HCT116 (cell line): Measurements from ENCODE around the gene RBP5. TPM values are rescaled to one million over a fixed set of nuclear protein-coding genes. Genes with fewer than 3 reads are reported as not detected.

Source experiments
- ATAC-seq: fragments of 200-7000 bp; cut with Tn5 transposase; 2 replicates; pipeline ENCODE4 v1.9.1; 2020; ENCODE audit warnings: mild to moderate bottlenecking, moderate library complexity
- BruUV-seq: library from RNA; stranded (reverse); fragments of 400-500 nt; replicated peaks from 2 replicates; lab custom pipeline; 2021; lab: Mats Ljungman, UMichigan
- CTCF ChIA-PET: fragments of 300-600 bp; sonication (Branson Sonifier 250); formaldehyde crosslinking; loops from one replicate; lab custom pipeline; 2021; ENCODE audit warnings: antibody characterized with exemption; lab: Charles Lee
- POLR2A ChIA-PET: fragments of 300-600, 350-600 bp; sonication (Branson Sonifier 250); formaldehyde crosslinking; loops from one replicate; lab custom pipeline; 2021; ENCODE audit warnings: antibody characterized with exemption; lab: Charles Lee
- RAD21 ChIA-PET, 2 experiments: fragments of 300-600 bp; sonication (Branson Sonifier 250); formaldehyde crosslinking; loops; one replicate each; lab custom pipeline; 2023; ENCODE audit warnings: low total read pairs in 2 of 2; ENCODE audit not compliant: uncharacterized antibody in 2 of 2, unreplicated experiment in 2 of 2, low non-redundant PET in 1 of 2; lab: Charles Lee
- DNase-seq: peaks from one replicate; pipeline ENCODE4 v3.0.0-alpha.2; 2010; ENCODE audit warnings: low read depth, low spot score
- H2AFZ ChIP-seq: fragments of 200-600 bp; shearing (Covaris generic), sonication (generic); 2 replicates; pipeline ENCODE4 v1.6.1; 2017; ENCODE audit warnings: low read depth, mixed run types, mixed read lengths, antibody characterized with exemption, low read length; ENCODE audit not compliant: poor library complexity, severe bottlenecking
- H3K27ac ChIP-seq: 2 replicates; pipeline ENCODE4 v1.5.1; 2012; ENCODE audit warnings: low read depth, low read length
- H3K27me3 ChIP-seq: fragments of 200-600 bp; sonication (generic); 2 replicates; pipeline ENCODE4 v1.6.1; 2016; ENCODE audit warnings: mixed run types, low read length, mixed read lengths; ENCODE audit not compliant: insufficient read depth
- H3K36me3 ChIP-seq, 2 experiments: fragments of 200-500 bp in 1 of 2; fragments of 200-600 bp in 1 of 2; sonication (Bioruptor generic) in 1 of 2; sonication (generic) in 1 of 2; 2 replicates each; pipeline versions ENCODE4 v1.5.1 to v1.6.1; 2014 to 2016; ENCODE audit warnings: low read length in 2 of 2, inconsistent platforms in 1 of 2, mixed read lengths in 1 of 2, mixed run types in 1 of 2; ENCODE audit not compliant: insufficient read depth in 2 of 2, control insufficient read depth in 1 of 2
- H3K4me1 ChIP-seq, 2 experiments: fragments of 200-600 bp in 1 of 2; sonication (generic) in 1 of 2; 2 replicates each; pipeline versions ENCODE4 v1.5.1 to v1.6.1; 2012 to 2017; ENCODE audit warnings: low read length in 2 of 2, inconsistent platforms in 1 of 2, mild to moderate bottlenecking in 1 of 2, mixed read lengths in 1 of 2, mixed run types in 1 of 2, moderate library complexity in 1 of 2; ENCODE audit not compliant: insufficient read depth in 2 of 2, control insufficient read depth in 1 of 2
- H3K4me2 ChIP-seq: fragments of 200-600 bp; sonication (generic); 2 replicates; pipeline ENCODE4 v1.6.1; 2017; ENCODE audit warnings: mixed run types, low read length, mixed read lengths
- H3K4me3 ChIP-seq, 2 experiments: fragments of 200-600 bp in 1 of 2; sonication (generic) in 1 of 2; replicated peaks in 1 of 2; 2 replicates each; pipeline ENCODE4 v1.5.1; 2011 to 2016; ENCODE audit warnings: low read length in 2 of 2, control low read depth in 1 of 2, low read depth in 1 of 2, mild to moderate bottlenecking in 1 of 2, mixed read lengths in 1 of 2, mixed run types in 1 of 2
- H3K79me2 ChIP-seq: fragments of 200-600 bp; sonication (generic); 2 replicates; pipeline ENCODE4 v1.6.1; 2017; ENCODE audit warnings: mild to moderate bottlenecking, mixed run types, low read length, moderate library complexity, mixed read lengths; ENCODE audit not compliant: insufficient read depth
- H3K9ac ChIP-seq: fragments of 200-600 bp; sonication (generic); 2 replicates; pipeline ENCODE4 v1.6.1; 2016; ENCODE audit warnings: low read length, mixed read lengths
- H3K9me2 ChIP-seq: fragments of 200-600 bp; sonication (generic), shearing (Covaris generic); 2 replicates; pipeline ENCODE4 v1.6.1; 2017; ENCODE audit warnings: mixed run types, mild to moderate bottlenecking, moderate library complexity; ENCODE audit not compliant: insufficient read depth
- H3K9me3 ChIP-seq, 2 experiments: fragments of 200-500 bp in 1 of 2; fragments of 200-600 bp in 1 of 2; sonication (Bioruptor generic) in 1 of 2; sonication (generic) in 1 of 2; 2 replicates each; pipeline ENCODE4 v1.6.1; 2014 to 2017; ENCODE audit warnings: low read length in 2 of 2, mixed read lengths in 2 of 2, inconsistent platforms in 1 of 2, low read depth in 1 of 2, mild to moderate bottlenecking in 1 of 2, mixed run types in 1 of 2, moderate library complexity in 1 of 2; ENCODE audit not compliant: control insufficient read depth in 1 of 2, insufficient read depth in 1 of 2
- H4K20me1 ChIP-seq: fragments of 200-600 bp; sonication (generic), shearing (Covaris generic); 2 replicates; pipeline ENCODE4 v1.6.1; 2017; ENCODE audit warnings: mixed run types, mild to moderate bottlenecking, moderate library complexity; ENCODE audit not compliant: insufficient read depth
- CBX3 ChIP-seq: IDR thresholded peaks from 2 replicates; pipeline ENCODE4 v1.6.1; 2012; ENCODE audit warnings: low read depth
- ELF1 ChIP-seq: IDR thresholded peaks from 2 replicates; pipeline ENCODE4 v1.6.1; 2012; ENCODE audit warnings: low read depth, borderline replicate concordance
- EZH2phosphoT487 ChIP-seq: fragments of 200-600 bp; IDR thresholded peaks from 2 replicates; pipeline ENCODE4 v1.6.1; 2018; ENCODE audit warnings: antibody characterized with exemption, borderline replicate concordance
- FOSL1 ChIP-seq: IDR thresholded peaks from 2 replicates; pipeline ENCODE4 v1.6.1; 2012; ENCODE audit warnings: low read depth
- POLR2A ChIP-seq: IDR thresholded peaks from 2 replicates; pipeline ENCODE4 v1.7.0; 2011; ENCODE audit warnings: borderline replicate concordance; ENCODE audit not compliant: insufficient read depth, insufficient read length; ENCODE audit errors: extremely low read depth
- POLR2AphosphoS5 ChIP-seq: IDR thresholded peaks from 2 replicates; pipeline ENCODE4 v1.6.1; 2011; ENCODE audit warnings: mild to moderate bottlenecking, low read depth, low read length, moderate library complexity
- RAD21 ChIP-seq: IDR thresholded peaks from 2 replicates; pipeline ENCODE4 v1.6.1; 2012; ENCODE audit warnings: low read depth, mild to moderate bottlenecking
- SP1 ChIP-seq: IDR thresholded peaks from 2 replicates; pipeline ENCODE4 v1.6.1; 2012; ENCODE audit warnings: low read depth
- TCF7L2 ChIP-seq: IDR thresholded peaks from 2 replicates; pipeline ENCODE4 v1.7.0; 2011; ENCODE audit warnings: borderline replicate concordance, inconsistent platforms; ENCODE audit not compliant: insufficient read depth, insufficient read length; ENCODE audit errors: extremely low read depth
- YY1 ChIP-seq: IDR thresholded peaks from 2 replicates; pipeline ENCODE4 v1.6.1; 2011; ENCODE audit warnings: low read length, low read depth, moderate library complexity, mild to moderate bottlenecking; ENCODE audit not compliant: insufficient replicate concordance; ENCODE audit errors: extremely low read depth
- ZFX ChIP-seq: fragments of 450-650 bp; IDR thresholded peaks from 2 replicates; pipeline ENCODE4 v1.6.1; 2017
- ZNF274 ChIP-seq: fragments of 200-500 bp; sonication (Bioruptor generic); IDR thresholded peaks from 2 replicates; pipeline ENCODE4 v1.6.1; 2014; ENCODE audit warnings: mild to moderate bottlenecking, low read depth, low read length, inconsistent platforms
- intact Hi-C: fragments of 100-400 bp; cut with micrococcal nuclease; formaldehyde crosslinking; loops from 2 replicates; pipeline ENCODE4 v1.10.0; 2022
- total RNA-seq: library from RNA; stranded (reverse); gene quantifications from one replicate; pipeline ENCODE4 v1.2.1, GENCODE V29; 2021; ENCODE audit not compliant: unreplicated experiment
- TF ChIP-seq, protein P1 (sequence below): IDR thresholded peaks from 2 replicates; pipeline ENCODE4 v1.6.1; 2011; ENCODE audit warnings: mild to moderate bottlenecking, low read length, moderate library complexity; ENCODE audit not compliant: insufficient replicate concordance; ENCODE audit errors: extremely low read depth
- TF ChIP-seq, protein P2 (sequence below), 3 experiments: fragments of 200-600 bp in 1 of 3; sonication (generic) in 1 of 3; IDR thresholded peaks in 2 of 3; conservative IDR thresholded peaks in 1 of 3; 2 replicates each; pipeline ENCODE4 v1.5.1; 2012 to 2017; ENCODE audit warnings: low read depth in 2 of 3, low read length in 2 of 3, antibody characterized with exemption in 1 of 3, borderline replicate concordance in 1 of 3, control low read depth in 1 of 3, mild to moderate bottlenecking in 1 of 3, mixed read lengths in 1 of 3, mixed run types in 1 of 3, moderate library complexity in 1 of 3; ENCODE audit not compliant: insufficient read depth in 1 of 3

Gene RBP5
- total RNA-seq, 1 experiment from 2014 or later = 0.22 TPM

GRCh38 chr12:7129872-7130691 is 1.4 kb upstream of the RBP5 start, which contains the start of gene CLSTN3:
TSS of gene CLSTN3 (plus strand) at chr12:7130371. CDS start at chr12:7130649, 278 bp downstream.
- Histone ChIP-seq H3K4me1 (peaks cover 7 to 35% of the 10 kb centered on the region in 2 experiments), H2AFZ (no peak within 1 kb of the TSS), H3K27ac (peak within 1 kb of the TSS; percentile 41; the same call in 1 of the 2 replicates), H3K9me2 (no peaks in the 10 kb centered on the region), H3K27me3 (no peaks in the 10 kb centered on the region), H3K79me2 (no peaks in the 10 kb centered on the region), H3K4me3 (peak within 1 kb of the TSS; percentile 51 to 59), H4K20me1 (no peaks in the 10 kb centered on the region), H3K36me3 (no peaks in the 10 kb centered on the region; a peak in 1 of 4 replicates), H3K9ac (peak within 1 kb of the TSS; percentile 59), H3K4me2 (peak within 1 kb of the TSS; percentile 73), H3K9me3 (no peaks in the 10 kb centered on the region)
- ChIA-PET POLR2A (no interaction called here), RAD21 (no interaction called here), CTCF (no interaction called here)
- TF ChIP-seq SP1 = peak; percentile 65; the same call in 1 of the 2 replicates
- peak; percentile 80 for TF ChIP-seq TCF7L2
- 0 out of 2 replicates have a peak, but pooled peaks have one; percentile 11 for TF ChIP-seq POLR2AphosphoS5
- TF ChIP-seq ZFX = no peak
- peak; percentile 79 for ATAC-seq
- no TSS peak for BruUV-seq
- intact Hi-C loops = no loop called here
- no peak for DNase-seq

- H3K79me2 ChIP-seq = no peaks in the 10 kb centered on the region
- no peaks in the 10 kb centered on the region for H4K20me1 ChIP-seq
- H3K9ac ChIP-seq = peak overlapping the region; percentile 59
- no peaks in the 10 kb centered on the region for H3K27me3 ChIP-seq
- ChIA-PET RAD21 (no interaction called here), POLR2A (no interaction called here), CTCF (no interaction called here)
- no peak overlapping the region for H2AFZ ChIP-seq
- no peaks in the 10 kb centered on the region for H3K9me2 ChIP-seq
- no peaks in the 10 kb centered on the region; a peak in 1 of 4 replicates for H3K36me3 ChIP-seq
- H3K4me2 ChIP-seq = peak overlapping the region; percentile 73
- no peak for DNase-seq
- intact Hi-C loops = no loop called here
- H3K4me3 ChIP-seq = peak overlapping the region; percentile 51 to 59
- H3K4me1 ChIP-seq = peaks cover 7 to 35% of the 10 kb centered on the region in 2 experiments
- H3K27ac ChIP-seq = peak overlapping the region; percentile 18; the same call in 1 of the 2 replicates
- H3K9me3 ChIP-seq = no peaks in the 10 kb centered on the region
- ATAC-seq = peak; percentile 44
- TSS peak; percentile 54 for BruUV-seq
- TF ChIP-seq YY1 (no peak), SP1 (no peak), ELF1 (no peak), RAD21 (no peak), POLR2A (no peak), ZFX (no peak), EZH2phosphoT487 (no peak), FOSL1 (no peak), CBX3 (no peak), ZNF274 (no peak)
- TF ChIP-seq, protein P1, sequence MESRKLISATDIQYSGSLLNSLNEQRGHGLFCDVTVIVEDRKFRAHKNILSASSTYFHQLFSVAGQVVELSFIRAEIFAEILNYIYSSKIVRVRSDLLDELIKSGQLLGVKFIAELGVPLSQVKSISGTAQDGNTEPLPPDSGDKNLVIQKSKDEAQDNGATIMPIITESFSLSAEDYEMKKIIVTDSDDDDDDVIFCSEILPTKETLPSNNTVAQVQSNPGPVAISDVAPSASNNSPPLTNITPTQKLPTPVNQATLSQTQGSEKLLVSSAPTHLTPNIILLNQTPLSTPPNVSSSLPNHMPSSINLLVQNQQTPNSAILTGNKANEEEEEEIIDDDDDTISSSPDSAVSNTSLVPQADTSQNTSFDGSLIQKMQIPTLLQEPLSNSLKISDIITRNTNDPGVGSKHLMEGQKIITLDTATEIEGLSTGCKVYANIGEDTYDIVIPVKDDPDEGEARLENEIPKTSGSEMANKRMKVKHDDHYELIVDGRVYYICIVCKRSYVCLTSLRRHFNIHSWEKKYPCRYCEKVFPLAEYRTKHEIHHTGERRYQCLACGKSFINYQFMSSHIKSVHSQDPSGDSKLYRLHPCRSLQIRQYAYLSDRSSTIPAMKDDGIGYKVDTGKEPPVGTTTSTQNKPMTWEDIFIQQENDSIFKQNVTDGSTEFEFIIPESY = no peak
- TF ChIP-seq, protein P2, sequence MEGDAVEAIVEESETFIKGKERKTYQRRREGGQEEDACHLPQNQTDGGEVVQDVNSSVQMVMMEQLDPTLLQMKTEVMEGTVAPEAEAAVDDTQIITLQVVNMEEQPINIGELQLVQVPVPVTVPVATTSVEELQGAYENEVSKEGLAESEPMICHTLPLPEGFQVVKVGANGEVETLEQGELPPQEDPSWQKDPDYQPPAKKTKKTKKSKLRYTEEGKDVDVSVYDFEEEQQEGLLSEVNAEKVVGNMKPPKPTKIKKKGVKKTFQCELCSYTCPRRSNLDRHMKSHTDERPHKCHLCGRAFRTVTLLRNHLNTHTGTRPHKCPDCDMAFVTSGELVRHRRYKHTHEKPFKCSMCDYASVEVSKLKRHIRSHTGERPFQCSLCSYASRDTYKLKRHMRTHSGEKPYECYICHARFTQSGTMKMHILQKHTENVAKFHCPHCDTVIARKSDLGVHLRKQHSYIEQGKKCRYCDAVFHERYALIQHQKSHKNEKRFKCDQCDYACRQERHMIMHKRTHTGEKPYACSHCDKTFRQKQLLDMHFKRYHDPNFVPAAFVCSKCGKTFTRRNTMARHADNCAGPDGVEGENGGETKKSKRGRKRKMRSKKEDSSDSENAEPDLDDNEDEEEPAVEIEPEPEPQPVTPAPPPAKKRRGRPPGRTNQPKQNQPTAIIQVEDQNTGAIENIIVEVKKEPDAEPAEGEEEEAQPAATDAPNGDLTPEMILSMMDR (IDR thresholded peaks at IDR 0.05 in 2 of 3, conservative IDR thresholded peaks at IDR 0.05 in 1 of 3; ENCODE audit: borderline replicate concordance in 1 of 3, insufficient read depth in 1 of 3, low read depth in 2 of 3, low read length in 2 of 3) = no peak
Measured at GRCh38 chr12:7129287-7129871, 690 bp upstream of the RBP5 start.
